H7 (cell line): ENCODE measurements around the gene LTA4H. TPM values are rescaled to one million over a fixed set of nuclear protein-coding genes. Genes with fewer than 3 reads are reported as not detected.

Experiments
- DNase-seq: peaks from one replicate; pipeline ENCODE4 v3.0.0; 2012
- H3K27me3 ChIP-seq: 2 replicates; pipeline ENCODE4 v1.6.0; 2011; ENCODE audit warnings: mild to moderate bottlenecking, low read length; ENCODE audit not compliant: control insufficient read depth, insufficient read depth
- H3K36me3 ChIP-seq: replicated peaks from 2 replicates; pipeline ENCODE4 v1.5.1; 2011; ENCODE audit warnings: low read length; ENCODE audit not compliant: control insufficient read depth, insufficient read depth
- H3K4me3 ChIP-seq: 2 replicates; pipeline ENCODE4 v1.5.1; 2011; ENCODE audit warnings: low read depth, mild to moderate bottlenecking, control low read depth, low read length, moderate library complexity; ENCODE audit not compliant: insufficient read depth
- total RNA-seq: library from RNA; depleted of rRNA; stranded (reverse); fragments of >200 nt; shearing (Covaris generic); gene quantifications from 2 replicates; pipeline ENCODE4 v1.2.3, GENCODE V29; 2014

Gene LTA4H
- total RNA-seq, 1 experiment from 2014 or later, result 98.7 TPM

DNA sequence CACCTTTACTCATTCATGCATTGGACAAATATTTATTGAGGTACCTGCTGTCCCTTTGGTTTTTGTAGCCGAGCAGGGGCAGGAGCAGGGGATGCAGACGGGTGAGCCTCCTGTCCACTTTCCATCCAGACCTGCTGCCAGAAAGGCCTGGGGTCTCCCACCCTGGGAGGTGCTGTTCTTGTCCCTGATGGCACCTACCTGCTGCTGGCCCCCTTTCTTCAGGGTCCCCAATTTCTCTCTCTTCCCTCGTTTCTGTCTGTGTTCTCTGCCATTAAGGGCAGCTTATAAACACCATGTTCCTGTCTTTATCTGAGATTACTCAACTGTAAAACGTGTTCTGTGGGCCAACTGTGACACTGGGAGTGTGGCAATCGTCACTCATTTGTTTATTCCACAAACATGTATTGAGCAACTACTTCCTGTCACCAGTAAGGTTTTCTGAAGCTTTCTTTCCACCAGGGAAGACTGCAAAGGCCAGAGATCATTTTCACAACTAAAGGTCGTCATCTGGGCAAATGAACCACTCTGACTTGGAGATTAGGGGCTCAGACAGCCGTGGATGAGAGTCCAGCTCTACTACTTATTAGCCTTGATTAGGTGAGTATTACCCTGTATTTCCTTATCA is 39.2 kb downstream of the LTA4H start, which contains the start of gene HAL:
HAL (minus strand) TSS at position 311 of the 625 bp plus-strand sequence. CDS start 434 bp downstream, outside the sequence.
- H3K36me3 ChIP-seq, result 0 out of 2 replicates have a peak, but pooled peaks cover under 1% of the 10 kb centered on the region
- H3K27me3 ChIP-seq, result no peaks in the 10 kb centered on the region
- no peak for DNase-seq

DNA sequence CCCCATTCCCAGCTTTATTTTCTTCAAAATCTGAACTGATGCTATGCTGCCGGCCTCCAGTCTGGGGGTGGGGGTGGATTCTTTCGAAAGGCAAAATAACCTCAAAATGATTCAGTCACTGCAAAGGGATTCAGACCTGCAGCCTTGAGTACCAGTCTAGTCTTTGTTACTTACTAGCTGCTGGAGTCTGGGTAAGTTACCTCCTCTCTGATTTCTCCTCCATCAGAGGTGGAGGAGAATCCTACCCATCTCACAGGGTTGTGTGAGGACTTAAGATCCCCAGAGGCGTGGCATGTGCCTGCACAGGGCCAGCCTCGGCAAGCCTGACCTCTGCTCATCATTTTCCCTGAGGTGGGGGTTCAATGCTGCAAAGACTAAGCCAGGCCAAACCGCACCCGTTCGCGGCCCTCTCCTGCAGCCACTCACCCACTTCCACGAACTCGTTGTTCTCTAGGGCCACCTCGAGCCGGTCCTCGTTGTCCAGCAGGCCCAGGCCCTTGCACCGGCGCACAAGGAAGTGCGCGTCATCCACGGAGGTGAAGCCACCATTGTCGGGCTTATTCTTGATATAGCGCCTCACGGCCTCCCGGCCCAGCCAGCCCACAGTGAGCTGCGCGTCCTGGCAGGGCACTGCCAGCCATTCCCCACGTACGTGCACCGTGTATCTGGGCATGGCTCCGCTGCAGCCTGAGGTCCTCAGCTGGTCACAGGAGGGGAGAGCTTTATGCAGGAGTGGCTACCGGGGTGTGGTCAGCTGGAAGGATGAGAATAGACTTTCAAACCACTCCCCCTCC is 40.0 kb downstream of the LTA4H start:
- no peaks in the 10 kb centered on the region for H3K36me3 ChIP-seq
- no peak for DNase-seq
- H3K27me3 ChIP-seq, result no peaks in the 10 kb centered on the region
- H3K4me3 ChIP-seq, result no peak overlapping the region

More for the DNA sequence above, 39.2 kb downstream of the LTA4H start, which contains the start of gene HAL:
- no peak within 1 kb of the TSS for H3K4me3 ChIP-seq

DNA sequence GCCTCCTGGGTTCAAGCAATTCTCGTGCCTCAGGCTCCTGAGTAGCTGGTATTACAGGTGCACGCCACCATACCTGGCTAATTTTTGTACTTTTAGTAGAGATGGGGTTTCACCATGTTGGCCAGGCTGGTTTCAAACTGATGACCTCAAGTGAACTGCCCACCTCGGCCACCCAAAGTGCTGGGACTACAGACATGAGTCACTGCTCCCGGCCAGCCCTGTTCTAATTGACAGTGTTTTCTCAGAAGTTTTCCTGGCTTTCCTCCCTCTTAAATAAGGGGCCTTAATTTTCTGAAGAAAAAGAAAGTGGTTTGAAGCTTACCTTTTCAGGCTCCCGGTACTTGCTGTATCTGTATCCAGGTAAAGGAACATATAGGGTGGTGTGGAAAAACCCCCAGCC is 40.9 kb downstream of the LTA4H start:
- DNase-seq, result no peak
- H3K27me3 ChIP-seq, result no peaks in the 10 kb centered on the region

DNA sequence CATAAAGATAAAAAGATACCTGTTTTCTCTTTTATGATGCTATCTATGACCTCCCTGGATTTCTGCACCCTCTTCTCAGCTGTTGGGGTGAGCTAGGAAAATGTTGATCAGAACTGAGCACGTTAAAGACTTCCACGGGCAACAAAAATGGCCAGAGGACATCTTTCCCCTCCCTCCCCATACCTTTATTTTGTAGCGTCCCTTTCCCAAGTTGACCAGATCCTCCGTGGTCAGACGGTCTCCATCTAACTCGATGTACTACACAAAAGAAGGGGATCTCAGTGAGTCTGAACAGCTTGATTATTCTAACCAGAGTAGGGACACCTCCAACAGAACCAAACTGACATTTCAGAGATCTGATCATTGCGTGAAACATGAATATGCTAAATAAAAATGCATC is 41.5 kb downstream of the LTA4H start:
- no peak for DNase-seq
- Histone ChIP-seq H3K27me3 (no peaks in the 10 kb centered on the region), H3K4me3 (no peak overlapping the region), H3K36me3 (no peaks in the 10 kb centered on the region)

More for the DNA sequence above, 40.9 kb downstream of the LTA4H start:
- H3K36me3 ChIP-seq, result no peaks in the 10 kb centered on the region
- H3K4me3 ChIP-seq, result no peak overlapping the region

DNA sequence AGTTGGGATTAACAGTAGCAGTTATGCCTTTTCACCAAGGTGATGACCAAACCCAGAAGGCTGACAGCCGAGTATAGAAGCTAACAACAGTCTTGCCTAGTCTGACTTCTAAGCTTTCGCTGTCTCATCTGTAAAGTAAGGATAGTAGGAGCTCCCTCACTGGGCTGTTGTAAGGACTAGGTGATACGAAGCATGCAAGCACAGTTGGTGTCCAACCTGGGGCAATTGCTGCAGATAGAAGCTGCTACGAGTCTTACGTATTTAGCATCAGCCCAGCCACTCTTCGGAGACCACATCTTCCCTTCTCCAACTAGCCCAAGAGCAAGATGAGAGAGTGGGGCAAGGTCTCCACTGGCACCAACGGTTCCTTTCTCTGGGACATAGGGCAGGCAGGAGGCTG is 45.3 kb downstream of the LTA4H start:
- no peak for DNase-seq
- Histone ChIP-seq H3K4me3 (no peak overlapping the region), H3K27me3 (no peaks in the 10 kb centered on the region)

DNA sequence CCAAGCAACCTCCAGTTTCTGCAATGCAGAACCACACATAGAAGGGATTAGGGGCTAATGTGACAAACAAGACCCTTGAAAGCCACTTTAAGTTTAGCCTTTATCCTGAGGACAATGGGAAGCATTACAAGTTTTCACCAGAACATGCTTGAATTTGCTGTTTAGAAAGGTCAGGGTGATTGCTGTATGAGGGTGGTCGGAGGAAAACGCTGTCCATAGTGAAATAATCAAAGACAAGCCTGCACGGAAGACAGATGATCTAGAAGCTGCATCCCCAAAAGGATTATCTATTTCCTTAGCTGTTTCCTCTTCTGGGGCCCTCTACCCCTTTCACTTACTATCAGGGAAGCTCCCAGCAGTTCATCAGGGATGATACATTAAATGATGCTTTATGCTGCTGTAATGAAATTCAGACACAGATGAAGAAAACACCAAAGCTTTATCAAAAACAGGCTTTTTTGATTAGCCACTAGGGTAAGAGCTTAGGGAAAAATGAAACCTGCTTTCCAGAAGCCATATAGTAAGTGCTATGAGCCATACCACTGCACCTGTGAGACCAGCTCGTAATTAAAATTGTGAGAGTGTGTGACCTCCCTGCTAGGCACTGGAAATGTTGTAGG is 45.8 kb downstream of the LTA4H start:
- DNase-seq, result no peak
- no peak overlapping the region for H3K4me3 ChIP-seq
- H3K36me3 ChIP-seq, result no peaks in the 10 kb centered on the region
- no peaks in the 10 kb centered on the region for H3K27me3 ChIP-seq

More for the DNA sequence above, 45.3 kb downstream of the LTA4H start:
- no peaks in the 10 kb centered on the region for H3K36me3 ChIP-seq

DNA sequence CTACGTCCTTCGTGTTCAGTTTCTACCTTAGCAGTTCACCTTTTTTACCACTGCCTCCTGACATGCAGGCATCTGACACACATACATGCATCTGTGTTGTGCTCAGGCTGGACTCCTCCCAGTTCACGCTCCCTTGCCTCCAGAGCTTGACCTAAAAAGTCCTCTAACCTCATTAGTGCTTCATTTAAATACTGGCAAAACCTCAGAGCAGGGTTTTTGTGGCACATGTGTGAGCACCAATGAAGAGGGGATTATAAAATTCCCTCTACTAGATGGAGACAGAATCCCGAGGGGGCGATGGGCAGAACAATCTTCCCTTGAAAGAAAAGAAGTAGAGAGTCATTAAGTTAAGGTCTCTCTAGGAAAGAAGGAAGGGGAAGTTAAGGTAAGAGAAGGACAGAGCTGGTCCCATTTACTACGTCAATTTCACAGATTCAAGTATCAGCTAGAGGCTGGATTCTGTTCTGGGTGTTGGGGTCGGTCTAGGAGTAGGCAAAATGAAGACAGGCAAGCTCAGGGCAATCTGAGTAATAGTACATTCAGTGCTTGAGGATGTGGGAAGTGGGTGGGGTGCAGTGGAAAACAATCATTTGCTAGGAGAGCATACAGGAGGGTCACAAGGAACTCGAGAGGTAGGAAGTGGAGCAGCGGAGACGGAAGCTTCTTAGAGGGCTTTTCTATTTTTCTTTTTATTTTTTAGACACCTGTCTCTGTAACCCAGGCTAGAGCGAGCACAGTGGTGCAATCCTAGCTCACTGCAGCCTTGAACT is 46.7 kb downstream of the LTA4H start:
- DNase-seq, result no peak
- Histone ChIP-seq H3K27me3 (no peaks in the 10 kb centered on the region), H3K4me3 (no peak overlapping the region), H3K36me3 (no peaks in the 10 kb centered on the region)

DNA sequence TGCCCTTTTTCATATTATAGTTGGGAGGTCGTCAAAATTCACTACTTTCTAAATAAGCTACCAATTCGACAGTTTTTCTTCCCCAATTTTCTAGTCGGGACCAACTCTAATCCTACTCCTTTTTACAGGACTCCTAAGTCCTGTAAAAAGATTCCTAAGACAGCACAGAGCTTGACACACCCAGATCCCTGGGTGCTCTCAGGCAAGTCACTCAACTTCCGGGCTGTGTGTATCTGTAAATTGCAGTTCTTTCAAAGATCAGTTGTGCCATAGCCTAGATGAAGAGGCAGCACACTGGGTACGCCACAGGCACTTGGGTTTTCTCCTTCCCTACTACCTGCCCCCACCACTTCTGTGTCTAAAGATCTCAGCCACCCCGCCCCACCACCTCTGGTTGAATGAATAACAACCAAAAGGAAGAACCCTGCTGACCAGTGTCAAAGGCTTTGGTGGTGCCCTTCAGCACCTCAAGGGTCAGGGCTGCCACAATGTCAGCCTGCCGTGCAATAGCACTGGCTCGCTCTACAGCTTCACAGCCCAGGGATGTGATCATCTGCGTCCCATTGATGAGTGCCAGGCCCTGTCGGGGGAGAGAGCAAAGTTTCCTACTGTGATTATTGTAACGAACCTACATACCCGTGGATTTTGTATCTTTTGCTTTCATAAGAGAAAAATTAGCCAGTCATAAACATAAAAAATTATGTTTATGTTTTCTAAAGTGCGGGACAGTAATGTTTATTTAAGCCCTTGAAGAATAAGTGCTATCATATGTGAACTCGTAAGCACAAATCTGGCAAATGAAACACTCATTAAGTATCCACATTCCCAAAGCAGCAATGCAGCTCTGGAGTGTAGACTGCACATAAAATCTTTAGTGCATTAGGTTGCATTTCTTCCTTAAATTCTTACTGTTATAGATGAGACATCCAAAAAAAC is 48.5 kb downstream of the LTA4H start:
- H3K27me3 ChIP-seq, result no peaks in the 10 kb centered on the region
- DNase-seq, result peak; percentile 52
- H3K36me3 ChIP-seq, result no peaks in the 10 kb centered on the region
- H3K4me3 ChIP-seq, result no peak overlapping the region

DNA sequence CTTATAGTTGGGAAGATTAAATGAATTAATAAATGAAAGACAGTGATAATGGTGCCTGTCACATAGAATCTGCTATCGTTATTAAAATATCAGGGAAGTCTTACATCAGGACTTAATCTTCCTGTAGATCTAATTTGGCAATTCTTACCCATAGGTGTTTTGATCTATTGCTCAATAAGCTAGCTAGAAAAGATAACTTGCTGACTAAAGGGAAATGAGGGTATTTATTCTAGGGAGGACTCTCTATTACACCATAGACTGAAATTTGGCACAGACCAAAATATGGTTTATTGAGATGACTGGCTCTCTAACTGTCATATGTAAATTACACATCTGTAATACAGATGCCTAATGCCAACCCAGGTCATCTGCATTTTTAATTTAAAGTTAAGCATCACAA is 50.7 kb downstream of the LTA4H start:
- H3K36me3 ChIP-seq, result no peaks in the 10 kb centered on the region
- H3K27me3 ChIP-seq, result no peaks in the 10 kb centered on the region
- DNase-seq, result no peak

DNA sequence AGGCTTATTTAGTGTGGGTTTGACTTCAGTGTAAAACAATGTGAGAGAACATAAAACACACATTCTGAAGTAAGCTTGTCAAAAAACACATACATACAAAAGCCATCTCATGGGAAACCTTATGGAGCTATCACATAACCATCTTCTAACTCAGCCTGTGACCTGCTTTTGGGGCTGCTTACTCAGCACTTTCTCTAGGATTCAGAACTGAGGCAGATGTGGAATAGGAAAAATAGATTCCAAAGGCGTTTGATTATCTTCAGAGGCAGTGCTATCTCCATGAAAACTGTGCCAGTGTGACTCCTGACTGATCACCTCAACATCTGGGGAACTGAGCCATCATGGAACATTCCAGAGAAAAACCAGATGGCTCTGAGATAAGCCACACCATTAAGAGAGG is 52.8 kb downstream of the LTA4H start:
- no peak for DNase-seq
- Histone ChIP-seq H3K27me3 (no peaks in the 10 kb centered on the region), H3K4me3 (no peak overlapping the region), H3K36me3 (no peaks in the 10 kb centered on the region)

More for the DNA sequence above, 50.7 kb downstream of the LTA4H start:
- no peak overlapping the region for H3K4me3 ChIP-seq

DNA sequence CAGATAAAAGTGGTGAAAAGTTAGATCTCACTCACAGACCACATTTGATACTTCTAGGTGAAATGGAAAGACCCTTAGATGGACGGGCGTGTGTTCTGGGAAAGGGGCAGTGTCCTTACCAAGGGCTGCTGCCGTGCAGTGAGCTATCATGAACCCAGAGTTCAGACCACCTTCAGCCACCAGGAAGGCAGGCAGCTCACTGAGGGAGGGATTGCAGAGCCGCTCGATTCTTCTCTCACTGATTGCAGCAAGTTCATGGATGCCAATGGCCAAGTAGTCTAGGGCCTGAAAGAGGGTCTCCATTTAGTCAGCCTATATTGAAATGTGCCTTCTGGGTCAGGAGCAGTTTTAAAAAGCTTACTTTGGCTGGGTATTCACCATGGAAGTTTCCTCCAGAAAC is 55.0 kb downstream of the LTA4H start:
- no peaks in the 10 kb centered on the region for H3K36me3 ChIP-seq
- no peak for DNase-seq
- H3K4me3 ChIP-seq, result no peak overlapping the region
- H3K27me3 ChIP-seq, result no peaks in the 10 kb centered on the region

DNA sequence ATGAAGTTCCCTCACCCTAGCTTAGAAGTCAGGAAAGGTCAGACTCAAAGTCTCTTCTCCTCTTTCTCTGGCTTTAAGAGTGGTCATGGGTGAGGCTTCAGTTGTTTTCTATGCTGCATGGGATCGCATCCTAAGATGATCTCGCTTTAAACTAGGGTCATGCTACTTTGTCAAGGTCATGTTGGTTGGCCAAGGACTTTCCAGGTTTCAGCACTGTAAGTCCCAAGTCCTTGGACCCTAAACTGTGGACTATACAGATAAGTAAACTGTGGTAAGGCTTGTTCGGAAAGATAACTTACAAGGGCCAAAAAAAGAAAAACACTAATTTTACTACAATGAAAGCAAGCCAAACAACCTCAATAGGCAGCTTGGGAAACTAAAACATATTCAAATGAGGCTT is 56.6 kb downstream of the LTA4H start:
- Histone ChIP-seq H3K4me3 (no peak overlapping the region), H3K27me3 (no peaks in the 10 kb centered on the region), H3K36me3 (no peaks in the 10 kb centered on the region)
- DNase-seq, result no peak

DNA sequence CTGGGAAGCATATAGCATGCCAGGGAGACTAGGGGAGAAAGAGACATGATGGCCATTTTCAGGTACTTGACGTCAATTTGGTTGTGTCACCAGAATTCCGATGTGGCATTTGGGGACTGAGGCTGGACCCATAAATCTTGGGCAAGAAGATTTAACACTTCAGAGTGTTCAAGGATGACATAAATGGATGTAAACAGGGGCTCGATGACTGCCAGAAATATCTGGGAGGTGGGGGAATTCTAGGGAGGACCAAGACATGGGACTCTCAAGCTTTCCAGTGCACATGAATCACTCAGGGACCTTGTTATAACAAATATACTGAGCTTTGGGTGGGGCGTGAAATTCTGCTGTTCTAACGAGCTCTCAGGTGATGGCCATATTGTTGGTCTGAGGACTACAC is 57.0 kb downstream of the LTA4H start:
- Histone ChIP-seq H3K4me3 (no peak overlapping the region), H3K36me3 (no peaks in the 10 kb centered on the region), H3K27me3 (no peaks in the 10 kb centered on the region)
- DNase-seq, result no peak
